Bronchial smooth muscle cell (primary cell): ENCODE results near the gene MPZL1. TPM values are rescaled to one million over a fixed set of nuclear protein-coding genes. Genes with fewer than 3 reads are reported as not detected.

Experiments used
- total RNA-seq: library from RNA; depleted of rRNA; stranded (reverse); fragments of >200 nt; gene quantifications from 2 replicates; pipeline ENCODE4 v1.2.1, GENCODE V29; 2014

Gene MPZL1
- 96.1 and 101 TPM in 2 replicates for total RNA-seq

GRCh38 chr1:167721617-167722151 is at the start of gene MPZL1:
Gene MPZL1, plus strand, starts transcription at chr1:167721982. Its CDS starts 170 bp downstream, at chr1:167722152.

Other genes with a start within 250 kb of the MPZL1 start
- not detected in 2 replicates for gene CD247, start 203.5 kb upstream of the MPZL1 start, total RNA-seq
- 39.1 and 51.8 TPM in 2 replicates for gene CREG1, start 168.2 kb upstream of the MPZL1 start, total RNA-seq
- gene RCSD1, start 91.8 kb upstream of the MPZL1 start, total RNA-seq = 0.16 TPM in 1 of 2 replicates, not detected in the other
- 0.16 and 0.17 TPM in 2 replicates for gene ADCY10, start 192.2 kb downstream of the MPZL1 start, total RNA-seq
- gene DCAF6, start 214.7 kb downstream of the MPZL1 start, total RNA-seq = 52.4 and 62.4 TPM in 2 replicates
- 27.5 and 48.1 TPM in 2 replicates for gene MPC2, start 215.1 kb downstream of the MPZL1 start, total RNA-seq